A673 (cell line): ENCODE results near the gene KIRREL3.

ENCODE experiments used
- CTCF ChIP-seq: fragments of 300-800, 200-600 bp; sonication (generic); conservative IDR thresholded peaks from 2 replicates; pipeline ENCODE4 v1.5.1; 2017; ENCODE audit warnings: low read depth, mild to moderate bottlenecking, antibody characterized with exemption, low read length, moderate library complexity, mixed read lengths
- EZH2 ChIP-seq: fragments of 200-600 bp; sonication (generic); IDR thresholded peaks from 2 replicates; pipeline ENCODE4 v1.6.1; 2017; ENCODE audit warnings: borderline replicate concordance, low read depth, mild to moderate bottlenecking, mixed read lengths, antibody characterized with exemption, low read length; ENCODE audit not compliant: poor library complexity, severe bottlenecking

DNA sequence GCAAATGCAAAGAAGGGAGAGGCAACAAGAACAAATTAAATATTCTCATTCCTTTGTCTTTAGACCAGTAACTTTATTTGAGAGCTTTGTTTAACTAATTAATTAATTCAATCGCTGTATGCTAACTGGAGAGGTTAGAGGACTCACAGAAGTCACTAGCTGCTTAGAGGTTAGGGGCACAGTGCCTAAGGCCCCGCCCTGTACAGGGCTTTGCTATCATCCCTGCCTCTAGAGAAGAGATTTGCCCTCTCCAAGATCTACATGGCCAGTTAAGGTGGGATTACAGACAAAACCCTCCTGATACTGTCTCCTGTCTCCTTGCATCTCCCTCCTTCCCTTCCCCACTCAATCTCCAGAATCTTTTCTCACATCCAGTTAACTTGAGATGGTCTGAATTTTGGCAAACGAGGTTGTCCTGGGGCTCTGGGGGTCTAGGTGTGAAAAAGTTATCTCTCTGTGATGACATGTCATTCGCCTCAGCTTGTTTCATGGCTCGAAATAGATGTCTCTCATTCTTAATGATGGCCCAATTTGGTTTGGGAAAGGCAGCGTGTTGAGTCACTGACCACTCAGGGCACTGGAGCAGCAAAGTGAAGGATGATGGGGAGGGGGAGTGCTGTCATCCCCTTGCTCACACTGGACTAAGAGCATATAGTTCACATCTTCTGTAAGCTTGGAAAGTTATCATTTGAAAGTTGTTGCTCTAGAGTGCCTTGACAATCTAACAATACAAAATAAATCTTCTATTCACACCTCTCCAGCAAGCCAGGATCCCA is 190.9 kb downstream of the KIRREL3 start:
- TF ChIP-seq CTCF = no peak
- TF ChIP-seq EZH2 = no peak
